Lower lobe of right lung (tissue), 2 donors: ENCODE data around the gene SLAMF6. TPM values are rescaled to one million over a fixed set of nuclear protein-coding genes. Genes with fewer than 3 reads are reported as not detected.
"Not testable (repeated sequence)": the region's sequence is repeated elsewhere in the genome, so short reads cannot be mapped to it uniquely, and the experiment has no call there.

ENCODE experiments used
- ATAC-seq, 2 donors: fragments of 200-7000 bp; cut with Tn5 transposase; one replicate each; pipeline ENCODE4 v1.9.1; 2020 to 2022; ENCODE audit warnings: mild to moderate bottlenecking in 2 of 2, moderate library complexity in 2 of 2
- DNase-seq: peaks from one replicate; pipeline ENCODE4 v3.0.0-alpha.2; 2020
- H3K27ac ChIP-seq: fragments of 200-600 bp; one replicate; pipeline ENCODE4 v1.8.0; 2022
- H3K27me3 ChIP-seq: fragments of 200-600 bp; one replicate; pipeline ENCODE4 v1.8.0; 2022; ENCODE audit warnings: low read depth
- H3K36me3 ChIP-seq: fragments of 200-600 bp; one replicate; pipeline ENCODE4 v1.8.0; 2022; ENCODE audit warnings: mild to moderate bottlenecking
- H3K4me1 ChIP-seq: fragments of 200-600 bp; one replicate; pipeline ENCODE4 v1.8.0; 2022
- H3K4me3 ChIP-seq: fragments of 200-600 bp; one replicate; pipeline ENCODE4 v1.8.0; 2022; ENCODE audit warnings: mild to moderate bottlenecking
- H3K9me3 ChIP-seq: fragments of 200-600 bp; one replicate; pipeline ENCODE4 v1.8.0; 2022
- CTCF ChIP-seq: fragments of 200-600 bp; IDR thresholded peaks from one replicate; pipeline ENCODE4 v1.8.0; 2022; ENCODE audit warnings: antibody characterized with exemption, mild to moderate bottlenecking
- intact Hi-C: fragments of 100-400 bp; cut with DNase I; formaldehyde crosslinking; loops from one replicate; pipeline ENCODE4 v1.11.0; 2022
- total RNA-seq: library from RNA; stranded (reverse); fragmentation: NEBNext Ultra II Directional; extraction: Animal tissue kit (Norgen Biotek cat#: 25700); gene quantifications from one replicate; pipeline ENCODE4 v1.2.1, GENCODE V29; 2021
- donor health status: DM: no; HTN: yes; CAD: no; lungs with severe emphysema.

SLAMF6 gene
- total RNA-seq, 1 donor from 2014 or later, result 4.8 TPM

DNA sequence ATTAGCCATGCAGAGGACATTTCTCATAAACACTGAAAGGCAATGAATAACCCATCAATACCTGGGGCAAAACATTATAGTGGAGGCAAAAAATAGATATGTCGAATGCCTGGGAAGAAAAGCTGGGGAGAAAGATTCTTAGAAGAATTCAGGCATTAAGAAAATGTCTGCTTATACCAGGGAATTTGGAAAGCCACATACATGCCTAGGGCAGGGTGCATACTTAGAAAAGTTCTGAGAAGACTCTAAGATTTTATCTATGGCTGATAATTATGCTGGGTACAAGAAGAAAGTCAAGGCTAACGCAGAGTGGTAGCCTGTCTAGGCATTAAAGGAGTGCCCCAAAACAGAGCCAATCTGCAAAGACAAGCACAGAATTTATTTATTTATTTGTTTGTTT lies 18.4 kb downstream of the SLAMF6 start:
- no peaks in the 10 kb centered on the region for H3K36me3 ChIP-seq
- intact Hi-C loops, result no loop called here
- no peak overlapping the region for H3K27ac ChIP-seq
- ATAC-seq, result no peak
- no peak overlapping the region for H3K4me3 ChIP-seq
- H3K9me3 ChIP-seq, result peaks cover 17% of the 10 kb centered on the region
- TF ChIP-seq CTCF, result no peak
- no peaks in the 10 kb centered on the region for H3K27me3 ChIP-seq
- H3K4me1 ChIP-seq, result no peaks in the 10 kb centered on the region
- DNase-seq, result no peak

DNA sequence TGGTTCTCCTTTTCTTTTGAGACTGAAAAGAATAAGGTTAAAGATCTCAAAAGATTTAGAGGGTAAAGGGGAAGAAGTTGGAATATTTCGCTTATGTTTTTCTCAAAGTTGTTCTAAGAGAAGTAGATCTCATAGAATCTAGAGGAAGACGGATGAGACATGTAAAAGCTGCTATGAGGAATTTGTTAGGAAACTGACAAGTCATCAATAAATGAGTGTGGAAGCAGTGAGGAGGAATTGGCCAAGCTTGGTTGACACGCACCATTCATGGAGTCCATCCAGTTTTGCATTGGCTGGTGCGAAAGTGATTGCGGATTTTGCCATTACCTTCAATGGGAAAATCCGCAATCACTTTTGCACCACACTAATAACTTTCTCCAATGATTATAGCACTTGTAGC lies 20.0 kb downstream of the SLAMF6 start:
- Histone ChIP-seq H3K36me3 (no peaks in the 10 kb centered on the region), H3K27me3 (no peaks in the 10 kb centered on the region), H3K4me1 (no peaks in the 10 kb centered on the region), H3K4me3 (no peak overlapping the region), H3K27ac (no peak overlapping the region), H3K9me3 (peaks cover 17% of the 10 kb centered on the region)
- ATAC-seq (no peak), DNase-seq (no peak)
- TF ChIP-seq CTCF, result no peak
- intact Hi-C loops, result no loop called here

DNA sequence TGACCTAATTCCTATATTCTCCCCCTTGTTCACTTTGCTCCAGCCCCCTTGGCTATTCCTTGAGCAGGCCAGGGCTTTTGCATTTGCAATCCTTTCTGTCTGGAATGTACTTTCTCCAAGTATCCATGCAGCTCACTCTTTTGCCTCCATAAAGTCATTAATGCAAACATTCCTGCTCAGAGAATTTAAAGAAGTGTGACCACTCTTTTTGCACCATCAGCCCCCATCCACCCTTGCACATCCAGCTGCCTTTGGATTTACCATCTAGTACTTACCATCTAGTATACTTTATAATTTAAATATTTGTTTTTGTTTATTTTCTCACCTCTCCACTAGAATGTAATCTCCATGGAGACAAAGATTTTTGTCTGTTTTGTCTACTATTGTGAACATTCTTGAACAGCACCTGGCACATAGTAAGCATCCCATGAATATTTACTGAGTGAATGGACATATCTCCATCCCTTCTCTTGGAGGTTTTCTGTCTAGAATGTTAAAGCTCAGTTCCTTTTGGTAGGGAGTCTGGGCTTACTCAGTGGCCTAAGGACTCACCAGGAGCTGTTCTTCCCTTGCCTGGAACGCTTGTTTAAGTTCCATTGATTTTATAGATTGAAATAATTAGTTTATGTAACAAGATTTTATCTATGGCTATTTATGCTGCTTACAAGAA lies 22.6 kb downstream of the SLAMF6 start:
- Histone ChIP-seq H3K4me3 (no peak overlapping the region), H3K27me3 (no peaks in the 10 kb centered on the region), H3K9me3 (peaks cover 1% of the 10 kb centered on the region), H3K27ac (no peak overlapping the region), H3K36me3 (no peaks in the 10 kb centered on the region), H3K4me1 (no peaks in the 10 kb centered on the region)
- ATAC-seq, result no peak
- no peak for DNase-seq
- intact Hi-C loops, result no loop called here
- no peak for TF ChIP-seq CTCF

DNA sequence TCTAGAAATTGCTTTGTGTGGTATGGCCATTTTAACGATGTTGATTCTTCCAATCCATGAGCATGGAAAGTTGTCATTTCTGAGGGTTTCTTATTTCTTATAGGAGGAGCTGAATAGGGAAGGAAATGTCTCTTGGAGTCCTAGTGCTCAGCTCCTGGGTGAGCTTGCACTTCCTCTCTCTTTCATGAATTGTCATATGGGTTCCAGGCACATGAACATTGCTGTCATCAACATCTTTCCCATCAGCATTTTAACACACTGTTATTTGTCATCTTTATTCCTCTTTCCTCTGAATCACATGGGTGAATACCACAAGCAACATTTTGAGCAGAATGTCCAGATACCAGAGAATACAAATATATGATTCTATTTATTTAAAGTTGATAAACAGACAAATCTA lies 23.4 kb downstream of the SLAMF6 start:
- H3K27me3 ChIP-seq, result no peaks in the 10 kb centered on the region
- intact Hi-C loops, result no loop called here
- no peak for TF ChIP-seq CTCF
- no peak overlapping the region for H3K27ac ChIP-seq
- DNase-seq (no peak), ATAC-seq (peak in 1 of 2 donors; percentile 75)
- no peaks in the 10 kb centered on the region for H3K4me1 ChIP-seq
- H3K9me3 ChIP-seq, result no peaks in the 10 kb centered on the region
- H3K36me3 ChIP-seq, result no peaks in the 10 kb centered on the region
- H3K4me3 ChIP-seq, result no peak overlapping the region

DNA sequence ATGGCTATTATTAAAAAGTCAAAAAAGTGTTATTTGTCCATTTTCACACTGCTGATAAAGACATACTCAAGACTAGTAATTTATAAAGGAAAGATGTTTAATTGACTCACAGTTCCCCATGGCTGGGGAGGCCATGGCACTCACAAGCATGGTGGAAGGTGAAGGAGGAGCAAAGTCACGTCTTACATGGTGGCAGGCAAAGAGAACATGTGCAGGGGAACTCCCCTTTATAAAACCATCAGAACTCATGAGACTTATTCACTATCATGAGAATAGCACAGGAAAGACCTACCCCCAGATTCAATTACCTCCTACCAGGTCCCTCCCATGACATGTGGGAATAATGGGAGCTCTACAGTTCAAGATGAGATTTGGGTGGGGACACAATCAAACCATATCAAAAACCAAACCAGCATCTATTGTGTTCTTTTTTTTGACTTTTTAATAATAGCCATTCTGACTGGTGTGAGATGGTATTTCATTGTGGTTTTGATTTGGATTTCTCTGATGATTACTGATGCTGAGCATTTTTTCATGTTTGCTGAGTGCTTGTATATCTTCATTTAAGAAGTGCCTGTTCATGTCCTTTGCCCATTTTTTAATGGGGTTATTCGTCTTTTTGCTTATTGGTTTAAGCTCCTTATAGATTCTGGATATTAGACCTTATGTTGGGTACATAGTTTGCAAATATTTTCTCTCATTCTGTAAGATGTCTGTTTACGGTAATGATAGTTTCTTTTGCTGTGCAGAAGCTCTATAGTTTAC lies 24.6 kb downstream of the SLAMF6 start:
- ATAC-seq, H3K9me3 ChIP-seq, H3K36me3 ChIP-seq, intact Hi-C loops, H3K27me3 ChIP-seq, H3K27ac ChIP-seq, H3K4me3 ChIP-seq, H3K4me1 ChIP-seq, DNase-seq: not testable (repeated sequence)

- H3K4me1 ChIP-seq, result no peaks in the 10 kb centered on the region
- no peak for TF ChIP-seq CTCF
- no peaks in the 10 kb centered on the region for H3K9me3 ChIP-seq
- no peaks in the 10 kb centered on the region for H3K36me3 ChIP-seq
- DNase-seq, result no peak
- ATAC-seq, result no peak
- no peak overlapping the region for H3K4me3 ChIP-seq
- H3K27ac ChIP-seq, result no peak overlapping the region
- intact Hi-C loops, result no loop called here
- no peaks in the 10 kb centered on the region for H3K27me3 ChIP-seq
Observed at GRCh38 chr1:160496334-160496733, 26.7 kb downstream of the SLAMF6 start.
